GM12864 (cell line): Measurements from ENCODE around the gene CTNNA3.
"Not testable (repeated sequence)": the region's sequence is repeated elsewhere in the genome, so short reads cannot be mapped to it uniquely, and the experiment has no call there.

Experiments used
- DNase-seq: peaks from one replicate; pipeline ENCODE4 v3.0.0-alpha.2; 2011; ENCODE audit warnings: low read depth
- H3K4me3 ChIP-seq: 2 replicates; pipeline ENCODE4 v1.5.1; 2011; ENCODE audit warnings: mild to moderate bottlenecking, low read depth, low read length, control low read depth
- CTCF ChIP-seq: IDR thresholded peaks from 2 replicates; pipeline ENCODE4 v1.5.1; 2011; ENCODE audit warnings: low read depth, mild to moderate bottlenecking, moderate library complexity, low read length, control low read depth, inconsistent platforms; ENCODE audit errors: missing control alignments

Gene CTNNA3

GRCh38 chr10:67705921-67706320, 9.9 kb upstream of the CTNNA3 start:
- no peak for TF ChIP-seq CTCF
- H3K4me3 ChIP-seq = no peak overlapping the region
- no peak for DNase-seq

- H3K4me3 ChIP-seq, DNase-seq: not testable (repeated sequence)
Observed at GRCh38 chr10:67699613-67700270, 3.7 kb upstream of the CTNNA3 start.

GRCh38 chr10:67698164-67698563, 2.2 kb upstream of the CTNNA3 start:
- H3K4me3 ChIP-seq = no peak overlapping the region
- DNase-seq = no peak
- TF ChIP-seq CTCF = no peak

GRCh38 chr10:67697724-67698131, 1.7 kb upstream of the CTNNA3 start:
- H3K4me3 ChIP-seq = no peak overlapping the region
- peak; percentile 64 for TF ChIP-seq CTCF
- peak; percentile 33 for DNase-seq

- DNase-seq = no peak
- no peak overlapping the region for H3K4me3 ChIP-seq
- TF ChIP-seq CTCF = no peak
Observed at GRCh38 chr10:67696679-67697078, 684 bp upstream of the CTNNA3 start.

- DNase-seq = no peak
- no peak overlapping the region; the same call in 1 of the 2 replicates for H3K4me3 ChIP-seq
- TF ChIP-seq CTCF = no peak
Observed at GRCh38 chr10:67695555-67695954, 440 bp downstream of the CTNNA3 start.

- not testable (repeated sequence) for H3K4me3 ChIP-seq, DNase-seq
Observed at GRCh38 chr10:67691861-67692260, 4.1 kb downstream of the CTNNA3 start.

GRCh38 chr10:67690540-67690939, 5.5 kb downstream of the CTNNA3 start:
- not testable (repeated sequence) for H3K4me3 ChIP-seq, DNase-seq

- DNase-seq, H3K4me3 ChIP-seq: not testable (repeated sequence)
Observed at GRCh38 chr10:67684140-67684539, 11.9 kb downstream of the CTNNA3 start.
